ENCODE measurements around the gene UGT1A3. TPM values are rescaled to one million over a fixed set of nuclear protein-coding genes. Genes with fewer than 3 reads are reported as not detected.

Gene UGT1A3
- total RNA-seq, 1 experiment from 2014 or later, result 5.9 TPM

DNA sequence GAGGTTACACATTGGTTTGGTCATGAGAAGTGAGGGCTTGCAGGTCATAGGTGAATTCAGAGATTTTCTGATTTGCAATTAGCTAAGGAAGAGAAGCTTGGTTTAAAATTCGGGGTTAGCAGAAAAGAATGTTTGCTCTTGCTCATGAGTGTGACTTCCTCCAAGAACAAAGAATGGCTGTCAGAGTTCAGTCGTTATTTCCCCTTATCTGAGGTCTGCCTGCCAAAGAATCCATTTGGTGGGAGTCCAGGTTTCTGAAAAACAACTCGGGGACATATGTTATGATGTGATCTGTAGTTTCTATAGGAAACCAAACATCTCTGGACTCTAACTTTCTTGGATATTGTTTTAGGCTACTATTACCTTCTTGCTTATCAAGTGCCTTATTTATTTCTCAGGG, 39.3 kb upstream of the UGT1A3 start:
- Mint-ChIP-seq H3K4me3 (ENCODE audit: low read depth, unreplicated experiment) (peak overlapping the region; percentile 81), H3K27me3 (ENCODE audit: unreplicated experiment) (no peaks in the 10 kb centered on the region), H3K4me1 (ENCODE audit: low read depth, unreplicated experiment) (peaks cover 67% of the 10 kb centered on the region), H3K9me3 (ENCODE audit: low read depth, unreplicated experiment) (no peaks in the 10 kb centered on the region), H3K27ac (ENCODE audit: unreplicated experiment) (peak overlapping the region; percentile 65), H3K36me3 (ENCODE audit: insufficient read depth, unreplicated experiment) (peaks cover 41% of the 10 kb centered on the region)
- BruUV-seq (replicated peaks), result no TSS peak
- no peak for DNase-seq
- CTCF ChIA-PET, result interaction anchor here (1.5 kb wide), 1 partner anchor 16 kb away, joined by 4 read pairs; no protein-coding TSS in a partner anchor
- TF ChIP-seq CTCF (IDR thresholded peaks at IDR 0.05; ENCODE audit: unreplicated experiment), result no peak
- intact Hi-C loops (cut with micrococcal nuclease; ENCODE audit: unreplicated experiment), result no loop called here

GRCh38 chr2:233690444-233690843, 38.4 kb upstream of the UGT1A3 start:
- CTCF ChIA-PET, result interaction anchor here (0.9 to 1.6 kb wide), 3 partner anchors 10 to 124 kb away, joined by 3 to 4 read pairs (median 4); partner anchors contain the start of gene USP40
- no peaks in the 10 kb centered on the region for H3K27me3 Mint-ChIP-seq (ENCODE audit: unreplicated experiment)
- DNase-seq, result peak; percentile 38
- peak overlapping the region; percentile 65 for H3K27ac Mint-ChIP-seq (ENCODE audit: unreplicated experiment)
- no TSS peak for BruUV-seq (replicated peaks)
- peaks cover 49% of the 10 kb centered on the region for H3K36me3 Mint-ChIP-seq (ENCODE audit: insufficient read depth, unreplicated experiment)
- peaks cover 77% of the 10 kb centered on the region for H3K4me1 Mint-ChIP-seq (ENCODE audit: low read depth, unreplicated experiment)
- intact Hi-C loops (cut with micrococcal nuclease; ENCODE audit: unreplicated experiment), result loop anchor here (2.0 to 5.0 kb wide), 4 partner anchors 54 to 203 kb away; partner anchors contain the start of genes UGT1A1, UGT1A10 and USP40
- no peak for TF ChIP-seq CTCF (IDR thresholded peaks at IDR 0.05; ENCODE audit: unreplicated experiment)
- peak overlapping the region; percentile 81 for H3K4me3 Mint-ChIP-seq (ENCODE audit: low read depth, unreplicated experiment)
- no peaks in the 10 kb centered on the region for H3K9me3 Mint-ChIP-seq (ENCODE audit: low read depth, unreplicated experiment)

- H3K9me3 Mint-ChIP-seq (ENCODE audit: low read depth, unreplicated experiment), result no peaks in the 10 kb centered on the region
- peak overlapping the region; percentile 65 for H3K27ac Mint-ChIP-seq (ENCODE audit: unreplicated experiment)
- CTCF ChIA-PET, result interaction anchor here (0.5 to 1.6 kb wide), 6 partner anchors 8 to 1085 kb away, joined by 3 to 7 read pairs (median 4); partner anchors contain the start of gene USP40
- H3K4me3 Mint-ChIP-seq (ENCODE audit: low read depth, unreplicated experiment), result peak overlapping the region; percentile 81
- no peaks in the 10 kb centered on the region for H3K27me3 Mint-ChIP-seq (ENCODE audit: unreplicated experiment)
- DNase-seq, result peak; percentile 86
- TF ChIP-seq CTCF (IDR thresholded peaks at IDR 0.05; ENCODE audit: unreplicated experiment), result no peak
- intact Hi-C loops (cut with micrococcal nuclease; ENCODE audit: unreplicated experiment), result loop anchor here (2.0 to 5.0 kb wide), 4 partner anchors 55 to 204 kb away; partner anchors contain the start of genes UGT1A1, UGT1A10 and USP40
- peaks cover 83% of the 10 kb centered on the region for H3K4me1 Mint-ChIP-seq (ENCODE audit: low read depth, unreplicated experiment)
- BruUV-seq (replicated peaks), result TSS peak; percentile 56
- H3K36me3 Mint-ChIP-seq (ENCODE audit: insufficient read depth, unreplicated experiment), result peaks cover 62% of the 10 kb centered on the region
Observed at GRCh38 chr2:233691443-233692433, 37.1 kb upstream of the UGT1A3 start.

DNA sequence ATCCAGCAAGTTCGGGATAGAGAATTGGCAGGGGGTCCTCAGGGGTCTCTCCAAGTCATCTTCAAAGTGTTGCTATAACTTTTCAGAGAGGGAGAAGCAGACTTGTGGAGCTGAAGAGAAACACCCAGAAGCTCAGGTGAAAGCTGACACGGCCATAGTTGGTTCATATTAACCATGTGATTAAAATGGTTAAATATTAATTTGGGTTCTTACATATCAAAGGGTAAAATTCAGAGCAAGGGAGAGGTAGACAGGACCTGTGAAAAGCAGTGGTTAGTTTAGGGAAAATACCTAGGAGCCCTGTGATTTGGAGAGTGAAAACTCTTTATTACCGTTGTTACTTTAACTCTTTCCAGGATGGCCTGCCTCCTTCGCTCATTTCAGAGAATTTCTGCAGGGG, 36.2 kb upstream of the UGT1A3 start, which contains the start of gene UGT1A6:
Gene UGT1A6, plus strand, starts transcription at position 243 of the 400 bp plus-strand sequence. Its CDS starts 115 bp downstream, at position 358.
- peaks cover 71% of the 10 kb centered on the region for H3K36me3 Mint-ChIP-seq (ENCODE audit: insufficient read depth, unreplicated experiment)
- intact Hi-C loops (cut with micrococcal nuclease; ENCODE audit: unreplicated experiment), result loop anchor here (5.0 kb wide), 3 partner anchors 70 to 205 kb away; partner anchors contain the start of genes UGT1A1 and USP40
- peak within 1 kb of the TSS; percentile 65 for H3K27ac Mint-ChIP-seq (ENCODE audit: unreplicated experiment)
- no peaks in the 10 kb centered on the region for H3K27me3 Mint-ChIP-seq (ENCODE audit: unreplicated experiment)
- DNase-seq, result peak; percentile 21
- no peaks in the 10 kb centered on the region for H3K9me3 Mint-ChIP-seq (ENCODE audit: low read depth, unreplicated experiment)
- TF ChIP-seq CTCF (IDR thresholded peaks at IDR 0.05; ENCODE audit: unreplicated experiment), result no peak
- no TSS peak for BruUV-seq (replicated peaks)
- peaks cover 87% of the 10 kb centered on the region for H3K4me1 Mint-ChIP-seq (ENCODE audit: low read depth, unreplicated experiment)
- peak within 1 kb of the TSS; percentile 81 for H3K4me3 Mint-ChIP-seq (ENCODE audit: low read depth, unreplicated experiment)
- CTCF ChIA-PET, result interaction anchor here (1.6 kb wide), 1 partner anchor 13 kb away, joined by 7 read pairs; no protein-coding TSS in a partner anchor

Data from Calu3 (cell line).